GM21723 (cell line): ENCODE results near the gene PTH1R.

Experiments used
- ATAC-seq: cut with Tn5 transposase; IDR thresholded peaks from one replicate; pipeline ENCODE4 v1.9.1; 2021; ENCODE audit warnings: mild to moderate bottlenecking, moderate library complexity; ENCODE audit not compliant: unreplicated experiment

PTH1R gene

DNA sequence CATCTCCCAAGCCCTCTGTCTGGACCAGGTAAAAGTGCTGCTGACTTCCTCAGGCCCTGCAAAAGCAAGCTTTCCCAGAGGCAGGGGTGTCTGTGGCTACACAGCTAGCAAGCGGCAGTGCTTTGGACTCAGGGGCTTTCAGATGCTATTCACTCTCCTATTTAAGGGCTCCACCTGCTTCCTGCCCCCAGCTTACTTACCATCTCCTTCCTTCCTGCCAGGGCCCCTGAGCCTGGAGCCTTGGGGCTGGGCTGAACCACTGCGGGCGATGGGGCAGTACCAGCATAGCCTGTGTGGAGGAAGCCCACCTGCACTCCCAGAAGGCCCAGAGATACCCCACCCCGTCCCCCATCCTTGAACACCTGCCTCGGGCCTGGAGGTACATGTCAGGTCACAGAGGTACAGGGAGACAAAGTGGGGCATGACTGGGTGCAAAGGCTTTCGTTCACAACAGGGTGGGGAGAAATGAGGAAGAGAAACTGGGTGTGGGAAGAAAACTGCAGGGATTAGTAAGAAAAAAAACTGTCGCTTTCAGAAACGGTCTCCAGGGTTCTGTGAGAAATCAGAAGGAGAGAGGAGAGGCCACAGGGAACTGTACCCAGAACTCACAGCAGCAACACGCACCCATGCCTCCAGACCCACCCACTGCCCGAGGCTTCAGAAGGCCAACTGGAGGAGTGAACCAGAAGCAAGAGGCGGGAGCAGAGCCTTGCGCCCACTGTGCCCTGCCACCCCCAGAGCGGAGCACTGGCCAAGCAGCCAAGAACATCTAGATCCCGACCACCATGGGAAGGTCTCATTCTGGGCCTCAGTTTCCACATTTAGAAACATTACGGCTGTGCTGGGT, 49.6 kb downstream of the PTH1R start:
- peak; percentile 57 for ATAC-seq

DNA sequence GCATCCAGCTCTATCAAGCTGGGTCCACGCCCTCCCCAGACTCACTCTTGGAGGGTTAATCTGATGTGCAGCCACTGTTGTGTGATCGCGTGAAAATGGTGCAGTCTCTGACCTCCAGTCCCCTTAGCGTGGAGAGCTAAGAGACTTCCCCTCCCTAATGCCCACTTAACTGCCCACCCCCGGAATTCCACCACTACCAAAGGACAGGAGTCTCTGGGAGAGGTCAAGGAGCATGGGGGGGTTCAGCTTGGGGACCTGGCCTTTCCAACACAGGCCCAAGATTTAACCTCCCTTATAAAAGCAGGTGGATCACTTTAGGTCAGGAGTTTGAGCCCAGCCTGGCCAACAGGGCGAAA, 50.2 kb downstream of the PTH1R start:
- ATAC-seq, result no peak

DNA sequence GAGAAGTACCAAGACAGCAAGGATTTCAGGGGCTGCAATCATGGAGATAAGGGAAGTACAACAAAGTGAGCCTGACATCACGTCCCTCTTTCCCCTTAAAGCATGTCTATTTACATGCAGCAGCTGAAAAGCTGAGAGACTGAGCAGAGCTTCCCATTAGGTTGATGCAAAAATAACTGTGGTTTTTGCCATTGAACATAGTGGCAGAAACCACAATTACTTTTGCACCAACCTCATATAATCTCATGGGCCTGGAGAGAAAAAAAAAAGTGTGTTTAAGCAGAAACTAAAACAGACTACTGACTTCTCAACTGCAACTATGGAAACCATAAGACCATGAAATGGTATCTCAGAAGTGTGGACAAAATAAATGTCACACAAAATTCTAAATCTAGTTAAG, 50.8 kb downstream of the PTH1R start:
- ATAC-seq, result no peak

DNA sequence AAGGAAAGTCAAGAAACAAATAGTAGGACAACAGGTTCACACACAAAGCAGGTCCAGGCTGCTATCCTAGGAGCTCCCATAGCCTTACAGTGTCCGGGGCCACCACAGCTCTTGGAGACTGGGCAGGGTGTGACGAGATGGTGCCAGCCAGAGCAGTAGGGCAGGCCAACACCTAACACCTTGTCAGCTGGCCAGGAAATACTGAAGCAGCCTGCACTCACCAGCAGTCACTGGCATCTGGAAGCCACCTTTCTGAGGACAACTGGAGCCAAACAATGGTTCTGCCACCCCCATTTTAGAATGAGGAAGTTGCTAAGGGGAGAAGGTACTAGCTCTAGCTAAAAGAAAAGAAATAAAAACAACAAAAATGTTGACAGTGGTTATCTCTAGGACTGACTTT, 51.8 kb downstream of the PTH1R start:
- ATAC-seq, result no peak

DNA sequence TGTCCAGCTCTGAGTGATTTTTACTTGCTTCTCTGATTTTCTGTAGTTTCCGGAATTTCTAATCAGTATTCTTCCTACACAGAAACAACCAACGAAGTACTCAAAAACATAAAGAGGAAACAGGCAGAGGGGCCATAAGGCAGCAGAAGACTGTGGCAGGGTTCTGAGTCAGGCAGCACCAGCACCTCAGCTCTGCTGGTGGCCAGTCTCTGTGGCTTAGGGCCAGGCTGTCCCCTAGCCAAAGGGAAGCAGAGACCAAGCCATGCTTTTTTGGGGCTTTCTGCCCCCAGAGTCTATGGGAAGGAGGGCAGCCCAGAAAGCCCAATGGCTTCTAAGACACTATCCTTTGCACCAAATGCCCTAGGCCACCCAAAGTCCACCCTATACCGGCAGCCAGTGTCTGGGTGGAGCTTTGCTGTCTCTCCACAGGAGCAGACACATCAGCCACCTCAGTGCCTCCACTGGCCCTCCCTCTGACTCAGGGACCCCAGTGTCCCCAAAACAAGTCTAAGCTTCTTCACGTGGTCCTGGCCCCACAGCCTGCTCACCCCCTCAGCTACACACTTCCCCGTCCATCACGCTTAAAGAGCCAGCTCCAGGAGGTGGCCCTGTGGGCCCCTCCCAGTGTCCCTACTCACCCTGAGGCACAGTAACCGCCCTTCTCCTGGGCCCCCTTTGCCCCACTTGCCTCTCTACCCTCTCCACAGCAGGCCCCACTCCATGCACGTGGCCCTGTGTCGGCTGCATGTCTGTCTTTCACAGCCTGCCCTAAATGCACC, 52.8 kb downstream of the PTH1R start:
- no peak for ATAC-seq

DNA sequence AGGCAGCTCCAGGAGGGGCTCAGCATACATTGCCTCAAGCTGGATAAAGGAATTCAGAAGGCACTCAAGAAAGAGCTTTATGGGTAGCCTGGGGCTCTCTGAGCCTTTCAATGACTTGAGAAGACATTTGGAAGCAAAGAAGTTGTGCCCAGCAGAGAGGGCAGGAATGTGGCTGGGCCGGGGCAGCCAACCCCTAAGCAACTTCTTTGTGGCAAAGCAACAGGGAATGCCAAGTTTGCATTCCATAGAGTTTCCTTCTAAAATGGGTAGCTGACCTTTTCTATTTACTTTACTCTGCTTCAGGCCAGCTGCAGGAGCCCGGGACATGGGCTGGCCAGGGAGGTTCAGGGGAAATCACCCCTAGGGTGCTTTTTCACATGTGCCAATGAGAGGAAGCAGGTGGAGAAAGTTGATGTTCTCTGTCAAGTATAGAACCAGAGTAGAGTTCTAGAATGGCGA, 53.5 kb downstream of the PTH1R start:
- ATAC-seq, result no peak

DNA sequence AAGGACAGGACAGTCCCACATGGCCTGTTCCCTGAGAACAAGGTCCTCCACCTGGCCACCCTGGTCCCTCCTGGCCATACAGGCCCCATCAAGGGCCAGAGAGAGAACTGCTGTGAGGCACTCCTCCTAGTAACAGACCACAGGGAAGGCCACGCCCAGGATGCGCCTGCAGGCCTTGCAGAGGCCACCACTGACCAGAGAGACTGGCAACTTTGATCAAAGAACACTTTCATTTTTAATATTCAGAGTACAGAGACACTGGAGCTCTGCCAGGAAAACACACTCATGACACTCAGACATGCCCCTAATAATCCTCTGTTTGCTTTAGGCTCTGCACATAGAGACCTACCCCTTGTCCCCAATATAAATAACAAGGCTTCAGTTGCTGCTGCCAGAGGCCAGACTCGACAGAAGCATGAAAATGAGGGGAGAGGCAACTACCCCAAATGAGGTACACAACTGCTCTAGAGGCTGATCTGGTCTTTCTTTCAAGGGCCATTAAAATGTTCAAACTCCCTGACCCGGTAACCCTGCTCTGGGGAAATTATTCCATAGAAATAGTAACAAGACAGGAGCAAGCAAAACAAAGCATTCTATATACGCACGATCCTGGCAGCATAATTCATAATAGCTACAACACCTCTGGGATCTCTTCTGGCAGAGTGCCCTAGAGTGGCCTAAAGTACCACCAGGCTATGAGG, 54.3 kb downstream of the PTH1R start:
- no peak for ATAC-seq

DNA sequence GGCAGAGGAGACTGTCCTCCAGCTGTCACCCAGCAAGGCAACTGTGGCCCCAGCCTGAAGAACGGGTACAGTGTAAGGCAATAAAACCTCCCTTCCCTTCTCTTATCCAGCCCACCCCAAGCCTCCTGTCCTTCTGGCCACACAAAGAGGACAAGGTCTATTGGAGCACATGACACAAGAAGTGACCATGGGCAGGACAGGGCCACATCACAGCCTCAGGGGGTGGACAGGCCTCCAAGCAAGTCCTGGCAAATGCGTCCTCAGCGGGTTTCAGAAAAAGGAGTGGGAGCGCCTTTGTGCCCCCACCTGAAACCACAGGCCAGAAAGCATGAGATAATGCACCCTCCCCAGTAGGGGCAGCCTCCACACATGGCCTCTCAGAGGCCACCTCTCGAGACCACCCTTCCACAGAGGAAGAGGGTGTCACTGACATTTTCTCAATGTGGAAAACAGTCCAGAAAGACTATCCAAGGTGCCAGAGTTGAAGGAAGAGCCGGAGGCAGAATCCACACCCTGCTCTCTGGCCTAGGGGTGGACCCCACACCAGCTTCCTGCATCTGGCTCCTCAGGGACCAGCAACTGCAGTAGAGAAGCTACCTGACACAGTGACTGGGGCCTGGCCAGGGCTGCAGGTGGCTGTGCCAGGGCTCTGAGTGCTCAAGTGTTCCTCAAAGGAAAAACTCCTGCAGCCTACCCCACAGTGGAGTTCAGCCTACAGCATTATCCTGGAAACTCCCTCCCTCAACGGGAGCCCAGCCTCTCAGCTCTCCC, 55.1 kb downstream of the PTH1R start:
- ATAC-seq, result no peak

DNA sequence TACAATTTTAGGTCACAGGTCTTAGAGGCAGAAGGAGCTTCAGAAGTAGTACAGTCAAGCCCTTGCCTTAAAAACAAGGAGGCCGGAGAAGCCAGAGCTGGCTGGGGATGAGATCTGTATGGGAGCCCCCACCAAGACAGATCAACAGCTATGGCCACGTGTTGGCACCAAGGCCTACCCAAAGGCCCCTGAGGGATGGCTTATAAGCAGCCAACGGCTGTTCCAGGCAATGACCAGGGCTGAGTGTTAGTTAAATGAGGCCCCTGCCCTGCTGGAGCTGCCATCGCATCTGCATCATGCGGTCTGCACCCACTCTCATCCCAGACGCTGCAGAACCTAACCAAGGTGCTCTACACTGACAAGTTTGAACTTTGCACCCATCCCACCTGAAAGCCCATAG, 55.7 kb downstream of the PTH1R start:
- no peak for ATAC-seq

DNA sequence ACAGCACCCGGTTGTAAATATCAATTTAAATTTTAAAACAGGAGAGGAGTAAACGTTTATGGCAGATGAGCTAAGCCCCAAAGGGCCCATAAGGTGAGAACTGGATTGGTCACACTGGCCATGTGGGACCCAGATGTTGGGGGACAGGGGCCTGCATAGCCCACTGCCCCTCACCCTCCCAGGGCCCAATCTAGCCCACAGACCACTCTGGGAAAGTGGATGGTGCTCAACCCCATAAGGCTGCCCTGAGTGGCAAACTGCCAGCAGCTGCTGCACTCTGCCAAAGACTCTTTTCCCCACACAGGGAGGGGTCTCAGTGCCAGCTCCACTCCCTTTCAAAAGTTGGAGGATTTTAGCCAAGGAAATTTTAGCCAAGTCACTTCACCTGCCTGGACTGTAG, 56.6 kb downstream of the PTH1R start:
- no peak for ATAC-seq

DNA sequence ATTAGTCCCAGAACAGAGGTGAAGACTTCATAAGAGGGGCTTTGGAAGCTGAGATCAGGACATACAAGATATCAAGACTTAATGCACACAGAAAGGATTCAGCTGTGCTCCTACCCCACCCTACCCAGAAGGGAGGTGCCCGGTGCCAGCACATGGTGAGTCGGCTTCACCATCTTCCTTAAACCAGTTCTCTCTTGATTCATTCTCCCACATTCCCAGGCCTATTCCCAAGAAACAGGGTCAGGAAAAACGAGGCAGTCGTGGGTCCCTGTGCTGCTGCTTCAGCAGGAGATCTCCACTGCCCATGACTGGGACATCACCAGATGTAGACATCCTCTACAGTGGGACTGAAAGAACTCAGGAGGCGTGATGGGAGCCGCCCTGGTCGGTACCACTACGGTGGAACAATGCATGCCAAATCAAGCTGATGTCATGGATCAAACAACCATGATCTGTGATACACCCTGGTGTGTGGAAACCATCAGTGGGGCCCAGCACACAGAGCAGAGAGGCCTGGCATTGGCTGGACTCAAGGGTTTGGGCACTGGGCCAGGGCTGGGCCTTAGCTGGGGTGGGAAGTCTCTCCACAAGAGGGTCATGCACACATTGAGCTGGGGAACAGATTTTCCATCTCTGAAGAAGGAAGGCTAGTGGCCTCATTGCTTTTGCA, 57.1 kb downstream of the PTH1R start:
- no peak for ATAC-seq

DNA sequence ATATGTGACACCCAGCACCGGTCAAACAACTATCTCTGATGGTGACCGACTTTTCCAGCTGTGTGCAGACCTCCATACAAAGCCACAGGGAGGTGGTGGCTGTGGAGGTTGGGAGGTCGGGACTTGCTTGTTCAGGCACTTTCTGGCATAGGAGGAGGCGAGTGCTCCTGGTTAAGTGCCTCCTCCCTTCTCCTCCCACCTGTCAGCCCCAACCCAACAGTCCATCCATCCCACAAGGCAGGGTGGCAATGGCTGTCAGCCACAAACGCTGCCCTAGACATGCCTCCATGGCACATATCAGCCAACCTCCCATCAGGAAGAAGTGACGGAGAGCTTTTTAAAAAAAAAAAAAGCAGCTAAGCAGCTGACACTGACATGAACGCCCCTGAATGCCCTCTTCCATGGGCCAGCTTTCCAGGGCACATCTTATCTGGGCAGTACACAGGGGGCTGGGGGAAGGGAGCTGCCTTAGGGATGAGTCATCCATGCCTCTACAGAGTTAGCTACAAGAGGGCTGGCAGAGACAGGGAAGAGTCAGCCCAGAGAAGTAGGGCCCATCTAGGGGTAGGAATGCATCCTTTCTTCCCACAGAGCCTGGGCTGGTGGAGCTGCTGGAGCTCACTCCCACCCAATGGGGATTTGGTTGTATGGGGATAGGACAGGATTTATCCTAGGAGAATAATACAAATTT, 57.8 kb downstream of the PTH1R start:
- ATAC-seq, result no peak

DNA sequence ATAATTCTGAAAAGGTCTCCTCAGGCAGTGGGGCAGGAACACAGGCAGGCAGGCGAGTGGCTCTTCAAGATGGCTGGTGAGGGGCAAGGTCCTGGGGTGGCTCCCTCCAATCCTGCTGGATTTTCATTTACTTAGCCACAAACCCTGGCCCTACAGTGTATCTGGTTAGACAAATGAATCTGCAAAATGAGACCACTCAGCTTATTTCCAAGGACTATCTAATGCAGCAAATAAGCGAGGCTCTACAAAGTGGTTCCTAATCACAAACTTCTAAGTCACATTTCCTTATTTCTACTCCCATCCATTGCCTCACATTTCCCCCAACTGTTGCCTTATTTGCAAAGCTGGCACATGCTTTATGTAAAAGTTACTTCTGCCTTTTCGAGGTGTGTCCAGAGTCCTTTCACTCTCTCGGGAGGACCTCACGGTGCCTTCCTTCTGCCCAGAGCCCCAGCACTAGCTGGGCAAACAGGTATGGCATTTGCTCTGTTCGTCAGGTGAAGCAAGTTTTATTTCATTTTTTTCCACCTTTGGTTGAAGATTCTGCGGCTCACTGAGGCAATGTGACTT, 58.6 kb downstream of the PTH1R start:
- ATAC-seq, result no peak

DNA sequence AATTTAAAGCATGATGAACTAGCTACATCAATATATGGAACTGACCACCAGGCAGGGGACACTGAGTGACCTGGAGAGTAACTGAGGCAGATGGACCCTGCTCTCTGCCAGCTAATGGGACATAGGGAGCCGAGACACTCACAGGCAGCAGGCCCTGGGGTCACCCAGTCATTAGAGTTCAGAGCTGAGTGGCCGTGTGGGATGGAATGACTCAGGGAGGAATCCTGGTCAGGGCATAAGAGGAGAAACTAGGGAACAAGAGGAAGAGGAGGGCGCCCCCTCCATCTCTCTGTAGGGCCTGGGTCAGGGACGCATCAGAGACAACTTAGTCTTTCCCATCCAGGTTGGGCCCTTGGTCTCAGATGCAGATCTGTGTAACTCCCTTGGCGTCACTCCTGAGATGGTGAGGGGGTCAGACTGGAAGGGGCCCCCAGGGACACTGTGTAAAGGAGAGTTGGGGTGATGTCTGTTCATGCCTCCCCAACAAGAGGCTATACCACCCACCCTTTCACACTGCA, 59.3 kb downstream of the PTH1R start:
- no peak for ATAC-seq

DNA sequence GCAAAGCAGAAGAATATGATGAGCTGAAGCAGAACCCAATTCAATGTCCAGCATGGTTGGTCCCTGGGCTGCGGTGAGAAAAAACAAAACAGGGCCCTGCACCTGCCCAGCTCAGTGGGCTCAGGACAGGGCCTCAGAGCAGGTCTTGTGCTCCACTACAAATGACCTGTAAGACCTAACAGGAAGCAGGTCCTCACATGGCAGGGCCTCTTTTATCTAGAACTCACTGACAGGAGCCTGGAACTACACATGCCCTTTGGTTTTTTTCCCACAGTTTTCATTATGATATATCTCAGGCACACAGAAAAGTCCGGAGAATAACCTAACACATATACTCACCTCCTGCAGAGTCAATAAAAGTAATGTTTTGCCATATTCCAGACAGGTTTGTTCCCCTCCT, 60.6 kb downstream of the PTH1R start:
- no peak for ATAC-seq

DNA sequence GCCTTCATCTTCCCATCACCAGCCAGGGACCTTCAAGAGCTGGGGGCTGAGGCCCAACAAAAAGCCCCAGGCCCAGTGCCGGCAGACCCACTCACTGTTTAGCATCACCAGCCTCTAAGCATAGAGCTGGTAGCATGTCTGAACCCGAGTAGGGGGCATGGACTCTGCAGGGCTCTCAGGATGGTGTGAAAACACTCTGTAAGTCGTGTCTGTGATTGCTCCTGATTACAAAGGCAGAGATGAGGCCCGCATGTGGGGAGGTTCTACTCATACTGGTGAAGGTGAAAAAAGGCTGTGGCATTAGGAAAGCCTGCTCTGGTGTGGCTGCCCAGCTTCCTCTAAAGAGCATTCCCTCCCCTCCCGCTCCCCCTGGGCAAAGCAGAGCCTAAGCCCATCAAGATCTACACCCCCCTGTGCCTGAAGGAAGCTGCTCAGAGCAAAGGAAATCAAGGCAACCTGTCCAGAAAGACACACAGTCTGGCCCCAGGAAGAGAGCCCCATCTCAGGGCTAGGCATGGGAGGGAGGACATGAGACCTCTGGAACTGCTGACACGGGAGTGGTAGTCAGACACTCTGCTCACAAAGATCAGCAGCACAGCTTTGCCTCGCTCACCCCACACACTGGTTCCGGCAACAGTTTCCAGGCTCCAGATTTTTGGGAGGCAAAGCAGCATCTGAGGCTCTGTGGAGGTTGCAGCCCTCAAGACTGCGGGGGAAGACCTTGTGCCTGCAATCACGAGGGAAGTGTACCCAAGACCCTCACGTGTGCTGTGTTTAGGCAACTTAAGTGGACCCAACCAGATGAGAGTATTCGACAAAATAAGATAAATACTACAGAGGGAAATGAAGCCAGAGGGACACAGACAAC, 62.3 kb downstream of the PTH1R start:
- ATAC-seq, result no peak

DNA sequence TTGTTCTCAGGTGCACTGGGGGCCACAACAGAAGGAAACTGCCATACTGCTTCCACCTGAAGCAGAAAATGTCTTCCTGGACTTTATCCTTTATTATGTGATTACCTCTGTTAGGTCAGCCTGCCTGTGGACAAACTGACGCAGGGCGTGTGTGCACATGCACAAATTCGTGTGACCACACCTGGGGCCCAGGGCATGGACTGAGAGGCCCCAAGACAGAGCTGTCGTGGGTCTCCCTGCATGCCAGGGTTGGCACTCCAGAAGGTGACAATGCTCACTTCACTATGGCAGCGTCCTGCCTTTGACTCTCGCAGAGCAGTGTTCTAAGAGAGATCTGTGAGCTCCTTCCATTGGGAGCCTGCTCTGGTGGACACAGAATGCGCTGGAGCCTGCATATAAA, 64.6 kb downstream of the PTH1R start:
- ATAC-seq, result no peak

DNA sequence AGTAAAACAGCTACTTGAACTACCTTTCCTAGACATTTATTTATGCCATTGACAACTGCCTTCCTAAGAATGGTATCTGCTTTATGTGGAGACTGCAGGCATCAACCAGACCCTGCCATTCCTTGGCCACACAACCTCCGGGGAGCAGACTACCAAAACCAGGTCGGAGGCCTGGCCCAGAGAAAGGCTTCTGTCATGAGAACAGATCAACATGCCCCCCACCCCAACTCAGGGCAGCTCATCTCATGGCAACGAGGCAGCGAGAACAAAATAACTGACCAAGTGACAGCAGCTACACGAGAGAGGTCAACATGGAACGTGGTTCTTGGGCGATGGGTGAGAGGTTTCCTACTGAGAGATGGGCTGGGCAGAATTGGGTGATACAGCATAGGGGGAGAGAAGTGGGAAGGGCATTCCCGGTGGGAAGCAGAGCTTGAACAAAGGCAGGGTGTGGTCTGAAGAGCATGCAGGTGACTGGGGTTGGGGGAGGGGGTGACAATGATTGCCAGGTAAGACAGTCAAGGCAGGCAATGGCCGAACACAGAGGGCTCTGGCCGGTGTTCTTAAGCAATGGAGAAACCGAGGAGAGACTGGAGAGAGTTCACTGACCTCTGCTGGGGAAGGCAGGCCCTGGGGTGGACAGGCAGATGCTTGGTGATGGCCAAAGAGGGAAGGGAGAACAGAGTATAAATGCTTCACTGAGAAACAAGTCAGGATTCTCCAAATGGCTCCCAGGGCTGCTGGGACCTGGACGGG, 65.1 kb downstream of the PTH1R start:
- ATAC-seq, result no peak
